SK-N-SH treated with all-trans-retinoic acid at 6 μM for 48 hours (cell line): Measurements from ENCODE around the gene SLAMF7.

Experiments used
- ATAC-seq: fragments of 200-7000 bp; cut with Tn5 transposase; 3 replicates; pipeline ENCODE4 v1.9.1; 2020; ENCODE audit warnings: mild to moderate bottlenecking, moderate library complexity
- ARNTL ChIP-seq: fragments of 450-650 bp; formaldehyde crosslinking; IDR thresholded peaks from 2 replicates; pipeline ENCODE4 v1.5.0; 2020; ENCODE audit warnings: low read depth, mild to moderate bottlenecking, moderate library complexity, borderline replicate concordance
- BACH2 ChIP-seq: fragments of 250-450 bp; sonication (Bioruptor Pico); IDR thresholded peaks from 2 replicates; pipeline ENCODE4 v1.9.0; 2021; ENCODE audit warnings: mild to moderate bottlenecking, borderline replicate concordance
- CSDC2 ChIP-seq: fragments of 250-450 bp; sonication (Bioruptor Pico); IDR thresholded peaks from 2 replicates; pipeline ENCODE4 v1.5.0; 2020; ENCODE audit warnings: mild to moderate bottlenecking, moderate library complexity
- CSRNP3 ChIP-seq: fragments of 250-450 bp; sonication (Bioruptor Pico); IDR thresholded peaks from 2 replicates; pipeline ENCODE4 v1.5.1; 2021; ENCODE audit warnings: mild to moderate bottlenecking, moderate library complexity
- ESRRG ChIP-seq: fragments of 250-450 bp; sonication (Bioruptor Pico); IDR thresholded peaks from 2 replicates; pipeline ENCODE4 v1.6.1; 2021; ENCODE audit warnings: mild to moderate bottlenecking
- GLIS3 ChIP-seq: fragments of 250-450 bp; sonication (Bioruptor Pico); IDR thresholded peaks from 2 replicates; pipeline ENCODE4 v1.5.0; 2020; ENCODE audit warnings: mild to moderate bottlenecking, moderate library complexity
- ISL1 ChIP-seq: fragments of 250-450 bp; sonication (Bioruptor Pico); IDR thresholded peaks from 2 replicates; pipeline ENCODE4 v2.1.2; 2022; ENCODE audit warnings: mild to moderate bottlenecking, moderate library complexity
- OSR1 ChIP-seq: fragments of 250-450 bp; sonication (Bioruptor Pico); IDR thresholded peaks from 2 replicates; pipeline ENCODE4 v1.8.0; 2022; ENCODE audit warnings: moderate library complexity, mild to moderate bottlenecking, inconsistent platforms
- PATZ1 ChIP-seq: fragments of 250-450 bp; sonication (Bioruptor Pico); IDR thresholded peaks from 2 replicates; pipeline ENCODE4 v1.8.0; 2020; ENCODE audit warnings: mild to moderate bottlenecking, moderate library complexity, borderline replicate concordance
- POU6F1 ChIP-seq: fragments of 250-450 bp; sonication (Bioruptor Pico); IDR thresholded peaks from 2 replicates; pipeline ENCODE4 v1.8.0; 2021; ENCODE audit warnings: low read depth, mild to moderate bottlenecking, moderate library complexity, borderline replicate concordance
- PPARA ChIP-seq: fragments of 250-450 bp; sonication (Bioruptor Pico); IDR thresholded peaks from 2 replicates; pipeline ENCODE4 v1.5.0; 2020; ENCODE audit warnings: mild to moderate bottlenecking, borderline replicate concordance
- RARB ChIP-seq: fragments of 250-450 bp; sonication (Bioruptor Pico); IDR thresholded peaks from 2 replicates; pipeline ENCODE4 v1.8.0; 2021; ENCODE audit warnings: mild to moderate bottlenecking, moderate library complexity
- SNAI2 ChIP-seq: fragments of 250-450 bp; sonication (Bioruptor Pico); IDR thresholded peaks from 2 replicates; pipeline ENCODE4 v1.5.0; 2020; ENCODE audit warnings: mild to moderate bottlenecking, moderate library complexity
- TCF4 ChIP-seq: fragments of 250-450 bp; sonication (Bioruptor Pico); IDR thresholded peaks from 2 replicates; pipeline ENCODE4 v1.8.0; 2021; ENCODE audit warnings: mild to moderate bottlenecking, moderate library complexity, borderline replicate concordance
- TOX ChIP-seq: fragments of 250-450 bp; sonication (Bioruptor Pico); IDR thresholded peaks from 2 replicates; pipeline ENCODE4 v1.8.0; 2021; ENCODE audit warnings: mild to moderate bottlenecking, moderate library complexity, borderline replicate concordance
- TSHZ2 ChIP-seq: fragments of 250-450 bp; sonication (Bioruptor Pico); IDR thresholded peaks from 2 replicates; pipeline ENCODE4 v1.5.0; 2020; ENCODE audit warnings: mild to moderate bottlenecking, moderate library complexity
- ZC3H10 ChIP-seq: fragments of 250-450 bp; sonication (Bioruptor Pico); IDR thresholded peaks from 2 replicates; pipeline ENCODE4 v1.5.1; 2021; ENCODE audit warnings: mild to moderate bottlenecking, moderate library complexity
- ZFP3 ChIP-seq: fragments of 250-450 bp; sonication (Bioruptor Pico); IDR thresholded peaks from 2 replicates; pipeline ENCODE4 v1.5.0; 2020; ENCODE audit warnings: mild to moderate bottlenecking, moderate library complexity
- ZNF565 ChIP-seq: fragments of 450-650 bp; formaldehyde crosslinking; conservative IDR thresholded peaks from 2 replicates; pipeline ENCODE4 v1.5.0; 2020; ENCODE audit warnings: low read depth, mild to moderate bottlenecking, moderate library complexity
- ZNF70 ChIP-seq: fragments of 450-650 bp; formaldehyde crosslinking; IDR thresholded peaks from 2 replicates; pipeline ENCODE4 v1.5.0; 2020; ENCODE audit warnings: mild to moderate bottlenecking, moderate library complexity
- ZNF8 ChIP-seq: fragments of 450-650 bp; formaldehyde crosslinking; IDR thresholded peaks from 2 replicates; pipeline ENCODE4 v1.5.0; 2020; ENCODE audit warnings: mild to moderate bottlenecking, moderate library complexity
- TF ChIP-seq, protein P1 (sequence below): fragments of 250-450 bp; sonication (Bioruptor Pico); IDR thresholded peaks from 2 replicates; pipeline ENCODE4 v1.5.1; 2020; ENCODE audit warnings: low read depth, mild to moderate bottlenecking, moderate library complexity

Gene SLAMF7

GRCh38 chr1:160768295-160768657 is 29.2 kb downstream of the SLAMF7 start:
- peak; percentile 85 for ATAC-seq
- TF ChIP-seq RARB (CRISPR knock-in tag): no peak
- TF ChIP-seq OSR1 (CRISPR knock-in tag): no peak
- no peak for TF ChIP-seq SNAI2

- no peak for TF ChIP-seq TSHZ2 (CRISPR knock-in tag)
- TF ChIP-seq TCF4 (CRISPR knock-in tag): no peak
- no peak for TF ChIP-seq CSRNP3
- no peak for TF ChIP-seq ISL1
- TF ChIP-seq CSDC2 (CRISPR knock-in tag): no peak
- TF ChIP-seq, protein P1, sequence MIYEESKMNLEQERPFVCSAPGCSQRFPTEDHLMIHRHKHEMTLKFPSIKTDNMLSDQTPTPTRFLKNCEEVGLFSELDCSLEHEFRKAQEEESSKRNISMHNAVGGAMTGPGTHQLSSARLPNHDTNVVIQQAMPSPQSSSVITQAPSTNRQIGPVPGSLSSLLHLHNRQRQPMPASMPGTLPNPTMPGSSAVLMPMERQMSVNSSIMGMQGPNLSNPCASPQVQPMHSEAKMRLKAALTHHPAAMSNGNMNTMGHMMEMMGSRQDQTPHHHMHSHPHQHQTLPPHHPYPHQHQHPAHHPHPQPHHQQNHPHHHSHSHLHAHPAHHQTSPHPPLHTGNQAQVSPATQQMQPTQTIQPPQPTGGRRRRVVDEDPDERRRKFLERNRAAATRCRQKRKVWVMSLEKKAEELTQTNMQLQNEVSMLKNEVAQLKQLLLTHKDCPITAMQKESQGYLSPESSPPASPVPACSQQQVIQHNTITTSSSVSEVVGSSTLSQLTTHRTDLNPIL (CRISPR knock-in tag): no peak
- no peak for TF ChIP-seq GLIS3 (CRISPR knock-in tag)
- TF ChIP-seq OSR1 (CRISPR knock-in tag): no peak
- TF ChIP-seq SNAI2: no peak
- no peak for TF ChIP-seq PPARA (CRISPR knock-in tag)
- no peak for ATAC-seq
Observed at GRCh38 chr1:160772331-160772730, 33.3 kb downstream of the SLAMF7 start.

DNA sequence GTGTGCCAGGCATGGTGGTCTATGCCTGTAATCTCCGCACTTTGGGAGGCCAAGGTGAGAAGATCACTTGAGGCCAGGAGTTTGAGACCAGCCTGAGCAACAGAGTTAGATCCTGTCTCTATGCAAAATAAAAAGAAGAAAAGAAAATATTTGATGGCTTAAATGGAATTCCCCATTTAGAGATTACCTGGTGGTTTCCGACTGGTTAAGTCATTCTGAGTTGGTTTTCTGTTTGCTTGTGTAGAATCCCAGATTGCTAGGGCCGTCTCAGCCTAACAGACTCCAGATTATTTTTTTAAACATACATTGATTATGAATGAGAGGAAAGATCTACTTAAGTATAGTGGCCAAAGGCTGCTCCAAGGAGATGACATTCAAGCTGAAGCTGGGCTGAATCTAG is 34.0 kb downstream of the SLAMF7 start:
- TF ChIP-seq ZNF70 (CRISPR knock-in tag) (no peak), ZNF565 (CRISPR knock-in tag) (no peak), POU6F1 (CRISPR knock-in tag) (no peak), OSR1 (CRISPR knock-in tag) (no peak), ZC3H10 (CRISPR knock-in tag) (no peak), ZNF8 (CRISPR knock-in tag) (no peak), ARNTL (CRISPR knock-in tag) (no peak), BACH2 (CRISPR knock-in tag) (no peak), TCF4 (CRISPR knock-in tag) (no peak), TSHZ2 (CRISPR knock-in tag) (no peak), ESRRG (no peak), ZFP3 (CRISPR knock-in tag) (no peak), SNAI2 (no peak), CSRNP3 (no peak), RARB (CRISPR knock-in tag) (no peak), TOX (CRISPR knock-in tag) (no peak), PATZ1 (CRISPR knock-in tag) (no peak), ISL1 (no peak), GLIS3 (CRISPR knock-in tag) (no peak)
- TF ChIP-seq, protein P1 (CRISPR knock-in tag): no peak
- ATAC-seq: no peak
